ENCODE measurements around the gene EBPL.
"Not testable (repeated sequence)": the region's sequence is repeated elsewhere in the genome, so short reads cannot be mapped to it uniquely, and the experiment has no call there.

EBPL gene

GRCh38 chr13:49714757-49715156 is 23.5 kb upstream of the EBPL start:
- no peak for ATAC-seq
- TF ChIP-seq ZC3H10 (CRISPR knock-in tag; IDR thresholded peaks at IDR 0.05) (no peak), CREB5 (CRISPR knock-in tag; IDR thresholded peaks at IDR 0.05; ENCODE audit: low read depth) (no peak), TOX (CRISPR knock-in tag; IDR thresholded peaks at IDR 0.05; ENCODE audit: borderline replicate concordance) (no peak), PPARA (CRISPR knock-in tag; IDR thresholded peaks at IDR 0.05; ENCODE audit: borderline replicate concordance) (no peak), RARB (CRISPR knock-in tag; IDR thresholded peaks at IDR 0.05) (no peak), SNAI2 (CRISPR knock-in tag; IDR thresholded peaks at IDR 0.05) (no peak), TSHZ2 (CRISPR knock-in tag; IDR thresholded peaks at IDR 0.05) (no peak), ZNF70 (CRISPR knock-in tag; IDR thresholded peaks at IDR 0.05) (no peak), BACH2 (CRISPR knock-in tag; IDR thresholded peaks at IDR 0.05; ENCODE audit: borderline replicate concordance) (no peak), CSRNP3 (CRISPR knock-in tag; IDR thresholded peaks at IDR 0.05) (no peak), ZNF565 (CRISPR knock-in tag; conservative IDR thresholded peaks at IDR 0.05; ENCODE audit: low read depth) (no peak), TCF4 (CRISPR knock-in tag; IDR thresholded peaks at IDR 0.05; ENCODE audit: borderline replicate concordance) (no peak), ZFP30 (CRISPR knock-in tag; IDR thresholded peaks at IDR 0.05) (no peak), ISL1 (CRISPR knock-in tag; IDR thresholded peaks at IDR 0.05) (no peak), ARNTL (CRISPR knock-in tag; IDR thresholded peaks at IDR 0.05; ENCODE audit: borderline replicate concordance, low read depth) (no peak)

- no peak for ATAC-seq
- TF ChIP-seq CREB5 (CRISPR knock-in tag; IDR thresholded peaks at IDR 0.05; ENCODE audit: low read depth) (no peak), GLIS3 (CRISPR knock-in tag; IDR thresholded peaks at IDR 0.05) (no peak), ZFP30 (CRISPR knock-in tag; IDR thresholded peaks at IDR 0.05) (no peak), ZNF8 (CRISPR knock-in tag; IDR thresholded peaks at IDR 0.05) (no peak), ZNF565 (CRISPR knock-in tag; conservative IDR thresholded peaks at IDR 0.05; ENCODE audit: low read depth) (no peak), TOX (CRISPR knock-in tag; IDR thresholded peaks at IDR 0.05; ENCODE audit: borderline replicate concordance) (no peak), ZFP3 (CRISPR knock-in tag; IDR thresholded peaks at IDR 0.05) (no peak), RARB (CRISPR knock-in tag; IDR thresholded peaks at IDR 0.05) (no peak), PATZ1 (CRISPR knock-in tag; IDR thresholded peaks at IDR 0.05; ENCODE audit: borderline replicate concordance) (no peak), CSRNP3 (CRISPR knock-in tag; IDR thresholded peaks at IDR 0.05) (no peak), POU6F1 (CRISPR knock-in tag; IDR thresholded peaks at IDR 0.05; ENCODE audit: borderline replicate concordance, low read depth) (no peak), SNAI2 (CRISPR knock-in tag; IDR thresholded peaks at IDR 0.05) (no peak)
Measured at GRCh38 chr13:49711218-49711863, 20.1 kb upstream of the EBPL start.

- not testable (repeated sequence) for ATAC-seq
Measured at GRCh38 chr13:49704264-49704663, 13.0 kb upstream of the EBPL start.

All from SK-N-SH treated with all-trans-retinoic acid at 6 μM for 48 hours (cell line).